ENCODE data around the gene MAT1A. TPM values are rescaled to one million over a fixed set of nuclear protein-coding genes. Genes with fewer than 3 reads are reported as not detected.

MAT1A gene
- total and polyA plus RNA-seq, 2 of the 8 experiments (the other 6 are each of a cell fraction or from before 2014, with no cell fraction given): 4.1 to 6.4 TPM

DNA sequence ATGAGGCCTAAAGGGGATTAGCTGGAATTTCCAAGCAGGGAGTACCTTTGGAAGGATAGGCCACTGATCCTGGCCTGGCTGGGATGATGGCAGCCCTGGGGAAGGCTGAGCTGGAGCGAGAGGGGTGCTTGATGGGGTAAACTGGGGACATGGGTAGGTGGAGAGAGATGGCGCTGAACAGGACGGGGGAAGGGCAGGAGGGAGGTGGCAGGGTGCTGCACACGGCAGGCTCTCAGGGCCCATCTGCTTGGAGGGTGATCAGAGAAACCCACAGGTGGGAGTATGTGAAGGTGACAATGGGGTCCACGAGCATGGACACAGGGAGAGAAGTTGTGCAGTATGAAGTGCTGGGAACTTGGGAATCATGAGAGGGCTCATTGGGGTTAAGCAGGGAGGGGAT, 10.3 kb downstream of the MAT1A start:
- H2AFZ ChIP-seq (ENCODE audit: low read length): no peak overlapping the region
- no peak overlapping the region for H3K56ac ChIP-seq (replicated peaks; ENCODE audit: insufficient read length, low read depth, low read length)
- H2BK15ac ChIP-seq (ENCODE audit: low read length): no peak overlapping the region
- H4K8ac ChIP-seq (ENCODE audit: extremely low read depth, insufficient read depth, low read length): no peak overlapping the region; the same call in 1 of the 2 replicates
- no peaks in the 10 kb centered on the region; a peak in 2 of 7 replicates for H3K27me3 ChIP-seq (replicated peaks in 1 of 4; ENCODE audit: control insufficient read depth in 3 of 4, extremely low read depth in 1 of 4, insufficient read depth in 3 of 4, low read length in 3 of 4)
- H3K4me2 ChIP-seq (ENCODE audit: insufficient read depth in 1 of 2, low read depth in 2 of 2, low read length in 2 of 2): no peak overlapping the region
- H3K4me3 ChIP-seq (ENCODE audit: extremely low read depth in 1 of 4, insufficient read depth in 2 of 4, low read depth in 3 of 4, low read length in 4 of 4): no peak overlapping the region
- FAIRE-seq (no peak), DNase-seq (ENCODE audit: low read depth in 1 of 2, low spot score in 2 of 2) (no peak)
- H4K91ac ChIP-seq (replicated peaks; ENCODE audit: insufficient read length, low read length): no peak overlapping the region
- no peaks in the 10 kb centered on the region for H3K9me3 ChIP-seq (ENCODE audit: insufficient read depth in 2 of 2, low read depth in 1 of 2, low read length in 1 of 2)
- no peak overlapping the region for H3K9ac ChIP-seq (replicated peaks in 1 of 4; ENCODE audit: extremely low read depth in 1 of 4, low read depth in 3 of 4, low read length in 3 of 4)
- peaks cover 0 to 2% of the 10 kb centered on the region in 2 experiments for H4K20me1 ChIP-seq (replicated peaks in 1 of 2; ENCODE audit: control insufficient read depth in 1 of 2, insufficient read depth in 2 of 2, low read length in 2 of 2)
- H4K5ac ChIP-seq (ENCODE audit: insufficient read length, low read depth, low read length): no peak overlapping the region
- no peaks in the 10 kb centered on the region for H3K79me1 ChIP-seq (ENCODE audit: low read depth, low read length)
- H2BK12ac ChIP-seq (ENCODE audit: low read depth, low read length): no peak overlapping the region
- H3K27ac ChIP-seq (ENCODE audit: low read depth, low read length): no peak overlapping the region
- H3K14ac ChIP-seq (ENCODE audit: insufficient read length): no peak overlapping the region
- no peak overlapping the region for H3K18ac ChIP-seq (ENCODE audit: extremely low read depth, low read length)
- no peaks in the 10 kb centered on the region for H3K36me3 ChIP-seq (ENCODE audit: control insufficient read depth in 2 of 4, insufficient read depth in 4 of 4, low read length in 3 of 4)
- CTCF ChIA-PET (ENCODE audit: partially characterized antibody): interaction anchor here (2.9 to 3.4 kb wide), 2 partner anchors 9 to 19 kb away, joined by 13 to 15 read pairs; partner anchors contain the start of gene MAT1A
- H3K23me2 ChIP-seq (ENCODE audit: low read depth, low read length): no peaks in the 10 kb centered on the region
- no peaks in the 10 kb centered on the region for H3K79me2 ChIP-seq (ENCODE audit: control insufficient read depth in 1 of 2, insufficient read depth in 2 of 2, low read length in 2 of 2)
- H2BK20ac ChIP-seq (ENCODE audit: low read length): no peak overlapping the region
- no peak overlapping the region for H2AK5ac ChIP-seq (ENCODE audit: low read depth, low read length)
- no peak overlapping the region for H2BK120ac ChIP-seq (replicated peaks; ENCODE audit: low read depth, low read length)
- WGBS, 2 experiments (ENCODE audit: extremely low coverage in 1 of 2, insufficient coverage in 1 of 2, insufficient read length in 1 of 2, insufficient replicate concordance in 2 of 2, low coverage in 1 of 2, low lambda C conversion rate in 2 of 2, missing lambda C conversion rate in 1 of 2): 87% methylated on average over 5 of the region's 5 CpGs; no CpG with 5 or more reads in 1 of the 2 experiments
- peaks cover 0 to 7% (median 0%) of the 10 kb centered on the region in 4 experiments; a peak in 2 of 7 replicates for H3K4me1 ChIP-seq (replicated peaks in 1 of 4; ENCODE audit: control insufficient read depth in 3 of 4, insufficient read depth in 4 of 4, low read length in 3 of 4)
- H3K4ac ChIP-seq (replicated peaks; ENCODE audit: insufficient read length, low read depth, low read length): no peak overlapping the region
- H2BK5ac ChIP-seq (ENCODE audit: low read depth, low read length): no peak overlapping the region
- POLR2A ChIA-PET (ENCODE audit: partially characterized antibody): no interaction called here
- no peak overlapping the region for H3K23ac ChIP-seq (ENCODE audit: insufficient read length)
- no peak for TF ChIP-seq SIN3A (conservative IDR thresholded peaks at IDR 0.05 in 1 of 2, IDR thresholded peaks at IDR 0.05 in 1 of 2; ENCODE audit: low read depth in 1 of 2, low read length in 2 of 2)
- no peak for TF ChIP-seq SP1 (IDR thresholded peaks at IDR 0.05; ENCODE audit: low read depth, low read length)
- no peak for TF ChIP-seq SP4 (IDR thresholded peaks at IDR 0.05; ENCODE audit: low read length)
